Measurements from ENCODE around the gene DIDO1.
"Not testable (repeated sequence)": the region's sequence is repeated elsewhere in the genome, so short reads cannot be mapped to it uniquely, and the experiment has no call there.

DIDO1 gene

GRCh38 chr20:62861726-62862336 is 64.5 kb downstream of the DIDO1 start, which contains the start of gene TCFL5:
Gene TCFL5, minus strand, starts transcription at chr20:62861822. Its CDS starts 152 bp downstream, at chr20:62861670.
- no peak within 1 kb of the TSS for H3K27ac Mint-ChIP-seq
- peaks cover 26% of the 10 kb centered on the region for H3K4me1 Mint-ChIP-seq
- peak; percentile 91 for DNase-seq
- H3K36me3 Mint-ChIP-seq, result peaks cover 11% of the 10 kb centered on the region
- peak within 1 kb of the TSS; percentile 62 for H3K4me3 Mint-ChIP-seq
- no peaks in the 10 kb centered on the region for H3K9me3 Mint-ChIP-seq
- H3K27me3 Mint-ChIP-seq, result peaks cover 35% of the 10 kb centered on the region
- CTCF ChIA-PET, result interaction anchor here (0.7 to 1.0 kb wide), 2 partner anchors 88 to 147 kb away, joined by 3 read pairs; no protein-coding TSS in a partner anchor

GRCh38 chr20:62860924-62861691 is 65.2 kb downstream of the DIDO1 start:
- H3K4me3 Mint-ChIP-seq, result peak overlapping the region; percentile 60
- peaks cover 11% of the 10 kb centered on the region for H3K36me3 Mint-ChIP-seq
- H3K27ac Mint-ChIP-seq, result no peak overlapping the region
- peak; percentile 60 for DNase-seq
- H3K27me3 Mint-ChIP-seq, result peaks cover 31% of the 10 kb centered on the region
- H3K9me3 Mint-ChIP-seq, result no peaks in the 10 kb centered on the region
- CTCF ChIA-PET, result interaction anchor here (0.7 to 1.0 kb wide), 2 partner anchors 89 to 148 kb away, joined by 3 read pairs; no protein-coding TSS in a partner anchor
- H3K4me1 Mint-ChIP-seq, result peaks cover 26% of the 10 kb centered on the region

- H3K9me3 Mint-ChIP-seq, result no peaks in the 10 kb centered on the region
- H3K27ac Mint-ChIP-seq, result no peak overlapping the region
- peaks cover 26% of the 10 kb centered on the region for H3K4me1 Mint-ChIP-seq
- CTCF ChIA-PET, result interaction anchor here (2.1 kb wide), 1 partner anchor 11 kb away, joined by 5 read pairs; no protein-coding TSS in a partner anchor
- DNase-seq, result no peak
- H3K36me3 Mint-ChIP-seq, result peaks cover 11% of the 10 kb centered on the region
- H3K27me3 Mint-ChIP-seq, result peaks cover 31% of the 10 kb centered on the region
- H3K4me3 Mint-ChIP-seq, result peak overlapping the region; percentile 48
Observed at GRCh38 chr20:62860391-62860923, 65.8 kb downstream of the DIDO1 start.

DNA sequence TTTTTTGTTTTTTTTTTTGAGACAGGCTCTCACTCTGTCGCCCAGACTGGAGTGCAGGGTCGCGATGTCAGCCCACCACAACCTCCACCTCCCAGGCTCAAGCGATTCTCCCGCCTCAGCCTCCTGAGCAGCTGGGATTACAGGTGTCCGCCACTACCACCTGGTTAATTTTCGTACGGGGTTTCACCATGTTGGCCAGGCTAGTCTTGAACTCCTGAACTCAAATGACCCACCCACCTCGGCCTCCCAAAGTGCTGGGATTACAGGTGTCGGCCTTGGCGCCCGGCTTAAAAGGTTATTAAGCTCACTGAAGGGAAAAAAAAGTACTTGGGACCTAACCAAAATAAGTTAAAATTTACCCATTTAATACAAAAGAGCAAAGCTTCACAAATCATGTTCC is 66.6 kb downstream of the DIDO1 start:
- H3K4me3 Mint-ChIP-seq, result peak overlapping the region; percentile 48
- H3K4me1 Mint-ChIP-seq, result peaks cover 26% of the 10 kb centered on the region
- H3K36me3 Mint-ChIP-seq, result peaks cover 12% of the 10 kb centered on the region
- no peak for DNase-seq
- no peaks in the 10 kb centered on the region for H3K9me3 Mint-ChIP-seq
- CTCF ChIA-PET, result interaction anchor here (2.1 kb wide), 1 partner anchor 11 kb away, joined by 5 read pairs; no protein-coding TSS in a partner anchor
- no peak overlapping the region for H3K27ac Mint-ChIP-seq
- H3K27me3 Mint-ChIP-seq, result peaks cover 31% of the 10 kb centered on the region

- H3K36me3 Mint-ChIP-seq, result peaks cover 17% of the 10 kb centered on the region
- H3K27ac Mint-ChIP-seq, result no peak overlapping the region
- no peak for DNase-seq
- H3K27me3 Mint-ChIP-seq, result peaks cover 21% of the 10 kb centered on the region
- H3K4me3 Mint-ChIP-seq, result no peak overlapping the region
- CTCF ChIA-PET, result interaction anchor here (1.1 to 2.1 kb wide), 2 partner anchors 9 to 49 kb away, joined by 3 to 5 read pairs; no protein-coding TSS in a partner anchor
- H3K9me3 Mint-ChIP-seq, result no peaks in the 10 kb centered on the region
- peaks cover 26% of the 10 kb centered on the region for H3K4me1 Mint-ChIP-seq
Observed at GRCh38 chr20:62858058-62858830, 68.1 kb downstream of the DIDO1 start.

- CTCF ChIA-PET, result no interaction called here
- no peak for DNase-seq
- no peak overlapping the region for H3K27ac Mint-ChIP-seq
- H3K9me3 Mint-ChIP-seq, result no peaks in the 10 kb centered on the region
- H3K27me3 Mint-ChIP-seq, result peaks cover 11% of the 10 kb centered on the region
- H3K4me1 Mint-ChIP-seq, result peaks cover 22% of the 10 kb centered on the region
- peaks cover 23% of the 10 kb centered on the region for H3K36me3 Mint-ChIP-seq
- no peak overlapping the region for H3K4me3 Mint-ChIP-seq
Observed at GRCh38 chr20:62856931-62857619, 69.2 kb downstream of the DIDO1 start.

DNA sequence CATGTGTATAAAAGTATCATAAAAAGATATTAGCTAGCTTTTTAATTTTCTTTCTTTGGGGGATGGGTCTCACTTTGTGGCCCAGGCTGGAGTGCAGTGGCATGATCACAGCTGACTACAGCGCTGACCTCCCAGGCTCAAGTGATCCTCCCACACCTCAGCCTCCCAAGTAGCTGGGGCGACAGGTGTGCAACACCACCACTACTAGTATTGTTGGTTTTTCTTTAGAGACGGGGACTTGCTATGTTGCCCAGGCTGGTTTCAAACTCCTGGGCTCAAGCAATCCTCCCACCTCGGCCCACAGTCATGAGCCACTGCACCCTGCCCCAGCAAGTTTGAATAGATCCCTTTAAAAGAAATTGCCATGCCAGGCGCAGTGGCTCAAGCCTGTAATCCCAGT is 71.2 kb downstream of the DIDO1 start:
- peaks cover 2% of the 10 kb centered on the region for H3K27me3 Mint-ChIP-seq
- no peak for DNase-seq
- CTCF ChIA-PET, result interaction anchor here (1.0 kb wide), 1 partner anchor 13 kb away, joined by 3 read pairs; no protein-coding TSS in a partner anchor
- H3K27ac Mint-ChIP-seq, result no peak overlapping the region
- peaks cover 15% of the 10 kb centered on the region for H3K4me1 Mint-ChIP-seq
- no peaks in the 10 kb centered on the region for H3K9me3 Mint-ChIP-seq
- peaks cover 23% of the 10 kb centered on the region for H3K36me3 Mint-ChIP-seq
- H3K4me3 Mint-ChIP-seq, result no peak overlapping the region

- Mint-ChIP-seq H3K27ac (no peak overlapping the region), H3K36me3 (peaks cover 23% of the 10 kb centered on the region), H3K4me1 (peaks cover 6% of the 10 kb centered on the region), H3K27me3 (no peaks in the 10 kb centered on the region), H3K4me3 (no peak overlapping the region), H3K9me3 (no peaks in the 10 kb centered on the region)
- DNase-seq, result no peak
- CTCF ChIA-PET, result interaction anchor here (0.9 kb wide), 1 partner anchor 32 kb away, joined by 3 read pairs; no protein-coding TSS in a partner anchor
Observed at GRCh38 chr20:62854121-62854520, 72.2 kb downstream of the DIDO1 start.

DNA sequence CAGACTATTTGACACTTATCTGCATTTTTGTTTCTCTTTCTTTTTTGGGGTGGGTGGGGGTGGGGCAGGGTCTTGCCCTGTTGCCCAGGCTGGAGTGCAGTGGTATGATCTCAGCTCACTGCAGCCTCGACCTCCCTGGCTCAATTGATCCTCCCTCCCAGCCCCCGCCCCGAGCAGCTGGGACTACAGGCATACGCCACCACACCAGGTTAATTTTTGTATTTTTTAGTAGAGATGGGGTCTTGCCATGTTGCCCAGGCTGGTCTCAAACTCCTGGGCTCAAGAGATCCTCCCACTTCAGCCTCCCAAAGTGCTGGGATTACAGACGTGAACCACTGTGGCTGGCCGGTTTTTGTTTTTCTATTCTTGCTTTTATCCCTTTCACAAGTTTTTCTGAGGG is 73.0 kb downstream of the DIDO1 start:
- not testable (repeated sequence) for DNase-seq, H3K27ac Mint-ChIP-seq, H3K4me3 Mint-ChIP-seq, H3K4me1 Mint-ChIP-seq, H3K9me3 Mint-ChIP-seq, H3K27me3 Mint-ChIP-seq
- CTCF ChIA-PET, result interaction anchor here (0.9 kb wide), 1 partner anchor 32 kb away, joined by 3 read pairs; no protein-coding TSS in a partner anchor
- peaks cover 23% of the 10 kb centered on the region for H3K36me3 Mint-ChIP-seq

DNA sequence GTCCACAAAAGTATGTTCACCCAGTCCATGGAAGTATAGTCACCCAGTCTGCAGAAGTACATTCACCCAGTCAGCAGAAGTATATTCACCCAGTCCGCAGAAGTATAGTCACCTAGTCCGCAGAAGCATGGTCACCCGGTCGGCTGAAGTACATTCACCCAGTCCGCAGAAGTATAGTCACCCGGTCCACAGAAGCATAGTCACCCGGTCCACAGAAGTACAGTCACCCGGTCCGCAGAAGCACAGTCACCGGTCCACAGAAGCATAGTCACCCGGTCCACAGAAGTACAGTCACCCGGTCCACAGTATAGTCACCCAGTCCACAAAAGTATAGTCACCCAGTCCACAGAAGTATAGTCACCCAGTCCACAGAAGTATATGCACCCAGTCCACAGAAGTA is 73.5 kb downstream of the DIDO1 start:
- Mint-ChIP-seq H3K27ac (no peak overlapping the region), H3K27me3 (no peaks in the 10 kb centered on the region), H3K36me3 (peaks cover 19% of the 10 kb centered on the region), H3K9me3 (no peaks in the 10 kb centered on the region), H3K4me1 (no peaks in the 10 kb centered on the region), H3K4me3 (no peak overlapping the region)
- DNase-seq, result no peak
- CTCF ChIA-PET, result no interaction called here

DNA sequence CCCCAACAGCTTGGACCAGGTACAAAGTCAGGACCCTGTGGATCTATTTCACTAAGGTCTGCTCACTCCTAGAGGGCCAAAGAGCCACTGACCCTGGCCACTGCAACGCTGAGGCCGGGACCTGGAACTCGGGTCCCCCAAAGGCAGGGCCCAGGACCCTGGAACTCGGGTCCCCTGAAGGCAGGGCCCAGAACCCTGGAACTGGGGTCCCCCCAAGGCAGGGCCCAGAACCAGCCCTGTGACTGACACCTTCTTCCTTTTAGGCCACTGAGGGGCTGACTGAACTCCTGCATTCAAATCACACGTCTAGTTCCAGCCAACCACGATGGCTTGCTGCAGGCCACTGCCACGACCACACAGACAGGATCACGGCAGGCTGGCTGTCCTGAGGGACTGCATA is 74.1 kb downstream of the DIDO1 start:
- no peak for DNase-seq
- CTCF ChIA-PET, result interaction anchor here (0.8 kb wide), 1 partner anchor 10 kb away, joined by 3 read pairs; no protein-coding TSS in a partner anchor
- Mint-ChIP-seq H3K4me3 (no peak overlapping the region), H3K4me1 (no peaks in the 10 kb centered on the region), H3K27ac (no peak overlapping the region), H3K36me3 (peaks cover 16% of the 10 kb centered on the region), H3K9me3 (no peaks in the 10 kb centered on the region), H3K27me3 (no peaks in the 10 kb centered on the region)

DNA sequence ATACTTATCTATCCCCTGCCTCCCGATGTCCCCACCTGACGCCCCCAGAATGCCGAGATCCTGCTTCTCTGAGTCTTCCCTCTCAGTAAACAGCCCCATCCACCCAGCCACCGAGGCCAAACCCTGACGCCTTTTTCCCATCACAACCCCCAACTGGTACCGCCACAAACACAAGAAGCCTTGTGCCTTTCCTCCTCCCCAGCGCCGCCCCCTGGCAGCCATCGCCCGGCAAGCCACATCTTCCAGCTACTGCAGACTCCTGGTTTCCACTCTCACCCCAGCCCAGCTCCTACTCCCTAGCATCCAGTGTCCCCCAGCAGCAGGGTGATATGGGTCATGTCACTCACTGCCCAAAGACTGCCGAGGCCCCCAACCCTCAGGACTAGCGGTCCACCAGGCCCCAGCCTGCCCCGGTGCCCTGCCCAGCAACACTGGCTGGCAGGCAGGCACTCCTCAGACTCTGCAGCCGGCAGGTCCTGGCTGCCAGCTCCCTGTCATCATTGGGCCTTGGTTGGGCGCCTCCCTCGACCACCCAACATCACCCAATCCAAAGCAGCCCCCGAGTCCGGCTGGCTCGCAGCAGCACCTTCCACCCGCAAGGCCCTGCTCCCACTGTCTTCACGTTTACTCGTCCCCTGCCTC is 75.9 kb downstream of the DIDO1 start:
- no peaks in the 10 kb centered on the region for H3K9me3 Mint-ChIP-seq
- no peak for DNase-seq
- CTCF ChIA-PET, result no interaction called here
- no peaks in the 10 kb centered on the region for H3K4me1 Mint-ChIP-seq
- no peak overlapping the region for H3K4me3 Mint-ChIP-seq
- H3K27ac Mint-ChIP-seq, result no peak overlapping the region
- H3K36me3 Mint-ChIP-seq, result peaks cover 12% of the 10 kb centered on the region
- H3K27me3 Mint-ChIP-seq, result no peaks in the 10 kb centered on the region

- Mint-ChIP-seq H3K4me1 (no peaks in the 10 kb centered on the region), H3K27me3 (no peaks in the 10 kb centered on the region), H3K9me3 (no peaks in the 10 kb centered on the region), H3K27ac (no peak overlapping the region), H3K36me3 (peaks cover 10% of the 10 kb centered on the region), H3K4me3 (no peak overlapping the region)
- CTCF ChIA-PET, result interaction anchor here (0.6 to 1.3 kb wide), 3 partner anchors 10 to 80 kb away, joined by 4 to 5 read pairs (median 5); no protein-coding TSS in a partner anchor
- DNase-seq, result no peak
Observed at GRCh38 chr20:62849431-62849830, 76.9 kb downstream of the DIDO1 start.

Data from activated naive CD4-positive, alpha-beta T cell treated with anti-CD3 and anti-CD28 coated beads, Interleukin-2, amount 10 ng/mL, durations not matched to agents 7 days and 5 days (primary cell).